Prostate gland (tissue), 2 donors: ENCODE results near the gene LIN37. TPM values are rescaled to one million over a fixed set of nuclear protein-coding genes. Genes with fewer than 3 reads are reported as not detected.
"Not testable (repeated sequence)": the region's sequence is repeated elsewhere in the genome, so short reads cannot be mapped to it uniquely, and the experiment has no call there.

Source experiments
- DNase-seq: peaks from one replicate; pipeline ENCODE4 v3.0.0-alpha.2; 2019; ENCODE audit warnings: low spot score
- H3K27ac ChIP-seq, 2 donors: fragments of 200-600 bp; sonication (generic); 2 replicates each; pipeline ENCODE4 v1.5.1; 2017 to 2019
- H3K27me3 ChIP-seq: fragments of 200-600 bp; sonication (generic); replicated peaks from 2 replicates; pipeline ENCODE4 v1.5.1; 2019; ENCODE audit not compliant: insufficient read depth
- H3K36me3 ChIP-seq, 2 donors: fragments of 200-600 bp; sonication (generic); 1 replicate in 1 of 2; 2 replicates in 1 of 2; pipeline versions ENCODE4 v1.5.1 to v1.8.1; 2017 to 2019
- H3K4me1 ChIP-seq: fragments of 200-600 bp; sonication (generic); replicated peaks from 2 replicates; pipeline ENCODE4 v1.5.1; 2019
- H3K4me3 ChIP-seq, 2 donors: fragments of 200-600 bp; sonication (generic); 2 replicates each; pipeline ENCODE4 v1.5.1; 2017 to 2019
- H3K9me3 ChIP-seq: fragments of 200-600 bp; sonication (generic); 2 replicates; pipeline ENCODE4 v1.5.1; 2017
- CTCF ChIP-seq, 4 experiments: fragments of 200-600 bp in 2 of 4; fragments of 450-650 bp in 2 of 4; sonication (generic) in 2 of 4; IDR thresholded peaks; 1 replicate in 3 of 4; 2 replicates in 1 of 4; pipeline ENCODE4 v1.5.1; 2016 to 2019; ENCODE audit warnings: antibody characterized with exemption in 4 of 4, mild to moderate bottlenecking in 2 of 4, moderate library complexity in 2 of 4
- POLR2A ChIP-seq: fragments of 450-650 bp; IDR thresholded peaks from one replicate; pipeline ENCODE4 v1.6.1; 2016; ENCODE audit warnings: antibody characterized with exemption, mild to moderate bottlenecking
- POLR2AphosphoS5 ChIP-seq: sonication (generic); formaldehyde crosslinking; IDR thresholded peaks from one replicate; pipeline ENCODE4 v1.6.1; 2017; ENCODE audit warnings: antibody characterized with exemption
- WGBS: methylation state at CpG from one replicate; pipeline ENCODE4 v1.1.5; 2018; 5-methylcytosine and 5-hydroxymethylcytosine counted together
- intact Hi-C: fragments of 100-400 bp; cut with DNase I; formaldehyde crosslinking; loops from one replicate; pipeline ENCODE4 v1.14.2; 2022
- total RNA-seq, 2 donors: library from RNA; depleted of rRNA; stranded (reverse); fragments of >200 nt; gene quantifications; one replicate each; pipeline ENCODE4 v1.1.0, GENCODE V29; 2016

LIN37 gene
- total RNA-seq, 2 donors from 2014 or later = 4.2 to 13.0 TPM

- intact Hi-C loops = no loop called here
- H3K9me3 ChIP-seq = no peaks in the 10 kb centered on the region
- H3K27me3 ChIP-seq = no peaks in the 10 kb centered on the region
- no peaks in the 10 kb centered on the region for H3K36me3 ChIP-seq
- no peak overlapping the region for H3K4me3 ChIP-seq
- H3K4me1 ChIP-seq = peaks cover 2% of the 10 kb centered on the region
- 94% methylated on average over 17 of the region's 17 CpGs for WGBS
- no peak for DNase-seq
- no peak for TF ChIP-seq CTCF (IDR thresholded peaks at IDR 0.05)
- no peak for TF ChIP-seq POLR2AphosphoS5
- H3K27ac ChIP-seq = no peak overlapping the region
Measured at GRCh38 chr19:35764432-35765315, 16.3 kb downstream of the LIN37 start.

- no peak for TF ChIP-seq POLR2A
- TF ChIP-seq CTCF (IDR thresholded peaks at IDR 0.05) = no peak
- TF ChIP-seq POLR2AphosphoS5 = no peak
- Histone ChIP-seq H3K27ac (no peak overlapping the region), H3K36me3 (no peaks in the 10 kb centered on the region), H3K27me3 (no peaks in the 10 kb centered on the region), H3K4me3 (no peak overlapping the region), H3K4me1 (no peaks in the 10 kb centered on the region), H3K9me3 (no peaks in the 10 kb centered on the region)
- 82% methylated on average over 11 of the region's 11 CpGs for WGBS
- intact Hi-C loops = no loop called here
- no peak for DNase-seq
Measured at GRCh38 chr19:35766571-35767104, 18.3 kb downstream of the LIN37 start.

- intact Hi-C loops = no loop called here
- no peaks in the 10 kb centered on the region for H3K9me3 ChIP-seq
- no peaks in the 10 kb centered on the region for H3K4me1 ChIP-seq
- H3K36me3 ChIP-seq = no peaks in the 10 kb centered on the region
- no peak for DNase-seq
- H3K4me3 ChIP-seq = no peak overlapping the region
- 63% methylated on average over 34 of the region's 34 CpGs for WGBS
- TF ChIP-seq POLR2AphosphoS5 (no peak), CTCF (IDR thresholded peaks at IDR 0.05) (no peak), POLR2A (no peak)
- H3K27me3 ChIP-seq = no peaks in the 10 kb centered on the region
- no peak overlapping the region for H3K27ac ChIP-seq
Measured at GRCh38 chr19:35767288-35768081, 19.1 kb downstream of the LIN37 start.

GRCh38 chr19:35768082-35768421 is 19.7 kb downstream of the LIN37 start:
- Histone ChIP-seq H3K4me1 (no peaks in the 10 kb centered on the region), H3K9me3 (no peaks in the 10 kb centered on the region), H3K27me3 (no peaks in the 10 kb centered on the region), H3K36me3 (no peaks in the 10 kb centered on the region), H3K4me3 (no peak overlapping the region), H3K27ac (no peak overlapping the region)
- intact Hi-C loops = no loop called here
- DNase-seq = no peak
- WGBS = 56% methylated on average over 15 of the region's 15 CpGs
- TF ChIP-seq POLR2AphosphoS5 (no peak), CTCF (IDR thresholded peaks at IDR 0.05) (no peak), POLR2A (no peak)

- H3K4me1 ChIP-seq, DNase-seq, H3K27me3 ChIP-seq, H3K4me3 ChIP-seq, H3K9me3 ChIP-seq, intact Hi-C loops, H3K27ac ChIP-seq, H3K36me3 ChIP-seq: not testable (repeated sequence)
- WGBS = 97% methylated on average over 5 of the region's 5 CpGs
Measured at GRCh38 chr19:35772362-35772761, 24.0 kb downstream of the LIN37 start.
